ENCODE results near the gene AVEN.

Gene AVEN

DNA sequence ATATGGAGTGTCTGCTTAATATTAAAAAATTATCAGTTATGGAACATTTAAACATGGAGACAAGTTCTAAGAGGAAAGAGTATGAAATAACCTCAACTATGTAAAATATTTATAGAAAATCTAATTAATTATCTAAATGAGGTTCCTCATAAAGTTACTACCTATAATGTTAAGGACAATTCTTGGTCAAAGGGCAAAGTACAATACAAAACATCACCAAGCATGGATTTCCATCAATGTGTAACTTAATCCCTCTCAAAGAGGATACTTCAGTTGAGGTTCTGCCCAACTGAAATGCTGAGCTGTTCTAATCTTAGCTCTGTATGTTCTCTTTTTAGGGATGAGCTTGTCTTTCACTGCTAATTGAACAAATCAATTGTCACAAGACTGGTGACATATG is 126.7 kb downstream of the AVEN start:
- DNase-seq (ENCODE audit: low read depth) = no peak

DNA sequence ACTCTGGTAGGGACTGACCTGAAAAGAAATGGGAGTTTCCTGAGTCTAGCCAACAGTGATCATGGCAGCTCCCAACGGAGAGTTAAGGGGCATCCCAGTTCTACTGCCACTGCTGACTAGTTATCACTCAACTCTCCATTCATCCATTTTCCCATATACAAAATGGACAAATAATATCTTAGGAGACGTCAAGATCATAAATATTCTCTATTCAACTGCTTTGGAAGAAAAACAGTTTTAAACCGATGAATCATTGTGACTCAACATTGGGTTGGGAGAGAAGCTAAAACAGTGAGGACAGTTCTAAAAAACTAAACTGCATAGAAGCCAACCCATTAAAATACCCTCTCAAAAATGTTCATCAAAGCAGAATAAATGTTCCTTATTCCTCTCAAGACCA is 128.3 kb downstream of the AVEN start:
- no peak for DNase-seq (ENCODE audit: low read depth)

DNA sequence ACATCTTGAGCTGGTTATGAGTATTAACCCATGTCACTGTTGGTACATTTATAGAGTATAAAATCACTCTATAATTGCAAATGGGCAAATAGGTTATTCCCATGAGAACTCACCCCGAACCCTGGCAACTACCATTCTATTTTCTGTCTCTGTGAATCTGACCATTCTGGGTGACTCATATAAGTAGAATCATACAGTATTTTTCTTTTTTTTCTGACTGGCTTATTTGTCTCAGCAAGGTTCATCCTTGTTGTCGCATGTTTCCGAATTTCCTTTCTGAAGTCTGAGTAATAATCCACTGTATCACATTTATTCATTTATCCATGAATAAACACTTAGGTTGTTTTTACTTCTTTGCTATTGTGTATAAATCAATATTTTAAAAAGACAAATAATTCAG is 130.6 kb downstream of the AVEN start:
- DNase-seq (ENCODE audit: low read depth) = no peak

DNA sequence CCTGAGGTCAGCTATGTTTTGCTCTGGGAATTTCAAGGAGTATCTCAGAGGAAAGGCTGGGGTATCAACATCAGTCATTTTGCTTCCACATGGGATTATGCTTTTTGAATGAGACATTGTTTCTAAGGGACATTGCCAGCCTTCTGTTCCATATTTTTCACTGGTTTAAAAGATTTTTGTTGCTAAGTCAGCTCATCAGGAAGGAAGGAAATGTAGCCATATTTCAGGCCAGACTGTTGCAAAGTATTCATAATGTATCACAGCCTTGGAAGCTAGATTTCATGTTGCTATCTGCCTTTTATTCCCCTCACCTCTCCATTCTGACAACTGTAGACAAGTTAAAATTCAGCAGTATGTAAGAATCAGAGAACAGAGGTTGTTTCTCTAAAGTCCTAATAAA is 131.7 kb downstream of the AVEN start:
- DNase-seq (ENCODE audit: low read depth) = no peak

DNA sequence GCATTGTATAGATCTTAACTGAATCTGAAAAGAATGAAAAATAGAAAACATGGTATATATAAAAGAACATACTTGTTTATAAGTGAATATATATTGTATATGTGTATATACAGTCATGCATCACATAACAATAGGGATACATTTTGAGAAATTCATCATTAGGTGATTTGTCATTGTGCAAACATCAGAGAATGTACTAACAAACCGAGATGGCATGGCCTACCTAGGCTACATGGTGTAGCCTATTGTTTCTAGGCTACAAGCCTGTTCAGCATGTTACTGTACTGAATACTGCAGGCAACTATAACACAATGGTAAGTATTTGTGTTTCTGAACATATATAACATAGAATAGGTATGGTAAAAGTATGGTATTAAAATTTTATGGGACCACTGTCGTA is 135.3 kb downstream of the AVEN start:
- DNase-seq (ENCODE audit: low read depth) = no peak

DNA sequence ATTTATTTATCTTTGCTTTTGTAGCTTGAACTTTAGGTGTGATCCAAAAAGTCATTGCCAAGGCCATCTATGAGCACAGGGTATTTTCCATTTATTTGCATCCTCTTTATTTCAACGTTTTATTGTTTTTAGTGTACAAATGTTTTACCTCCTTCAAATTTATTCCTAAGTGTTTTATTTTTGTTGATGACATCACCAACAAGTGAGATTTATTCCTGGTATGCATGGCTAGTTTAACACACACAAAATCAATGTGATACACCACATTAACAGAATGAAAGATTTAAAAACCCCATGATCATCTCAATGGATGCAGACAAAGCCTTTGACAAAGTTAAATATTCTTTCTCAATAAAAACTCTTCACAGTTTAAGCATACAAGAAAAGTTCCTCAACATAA is 137.0 kb downstream of the AVEN start:
- DNase-seq (ENCODE audit: low read depth) = no peak

DNA sequence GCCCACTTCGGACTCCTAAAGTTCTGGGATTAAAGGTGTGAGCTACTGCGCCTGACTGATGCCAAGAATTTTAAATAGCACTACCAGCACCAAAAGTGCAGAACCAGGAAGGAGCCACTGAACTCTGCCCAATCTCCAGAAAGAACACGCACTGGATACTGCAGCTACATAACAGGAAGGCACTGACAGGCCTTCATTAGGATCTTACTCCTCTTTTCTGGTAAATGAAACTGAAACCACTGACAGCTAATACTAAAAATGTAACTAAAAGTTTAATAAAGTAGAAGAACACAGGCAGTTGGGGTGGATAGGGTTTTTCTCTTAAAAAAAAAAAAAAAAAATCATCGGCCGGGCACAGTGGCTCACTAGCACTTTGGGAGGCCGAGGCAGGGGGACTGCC is 144.8 kb downstream of the AVEN start:
- DNase-seq (ENCODE audit: low read depth) = no peak

DNA sequence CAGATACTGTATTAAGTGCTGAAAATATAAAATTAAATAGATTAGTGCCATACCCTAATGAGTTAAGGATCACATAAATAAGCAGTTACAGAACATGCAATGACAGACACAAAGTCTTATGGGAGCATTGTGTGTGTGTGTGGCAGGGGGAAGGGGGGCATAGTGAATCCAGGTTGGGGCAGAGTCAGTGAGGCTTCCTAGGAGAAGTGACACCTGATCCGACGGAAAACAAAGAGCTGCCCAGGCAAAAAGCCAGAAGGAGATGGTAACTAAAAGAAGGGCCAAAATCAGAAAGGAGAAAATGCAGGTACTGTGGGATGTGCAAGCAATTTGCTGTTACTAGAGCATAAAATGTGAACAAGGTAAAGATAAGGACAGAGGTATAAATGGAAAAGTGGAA is 150.8 kb downstream of the AVEN start:
- DNase-seq (ENCODE audit: low read depth) = no peak

DNA sequence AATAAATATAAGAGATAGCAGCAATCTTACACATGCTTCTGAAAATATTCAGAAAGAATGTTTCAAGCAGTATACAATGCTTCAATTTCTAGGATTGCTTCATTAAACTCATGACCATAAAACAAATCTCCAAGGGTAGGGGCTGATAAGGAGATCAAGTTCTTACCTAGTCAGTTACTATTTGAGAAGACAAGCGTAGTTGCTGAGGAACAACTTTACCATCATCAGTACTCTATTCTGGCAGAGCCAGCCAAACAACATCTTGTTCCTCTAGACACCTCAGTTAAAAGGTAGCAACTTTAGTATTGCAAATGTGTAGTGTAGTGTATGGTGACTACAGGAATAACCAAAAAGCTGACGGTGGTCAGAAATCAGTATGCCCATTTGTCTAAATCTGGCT is 156.1 kb downstream of the AVEN start:
- no peak for DNase-seq (ENCODE audit: low read depth)

DNA sequence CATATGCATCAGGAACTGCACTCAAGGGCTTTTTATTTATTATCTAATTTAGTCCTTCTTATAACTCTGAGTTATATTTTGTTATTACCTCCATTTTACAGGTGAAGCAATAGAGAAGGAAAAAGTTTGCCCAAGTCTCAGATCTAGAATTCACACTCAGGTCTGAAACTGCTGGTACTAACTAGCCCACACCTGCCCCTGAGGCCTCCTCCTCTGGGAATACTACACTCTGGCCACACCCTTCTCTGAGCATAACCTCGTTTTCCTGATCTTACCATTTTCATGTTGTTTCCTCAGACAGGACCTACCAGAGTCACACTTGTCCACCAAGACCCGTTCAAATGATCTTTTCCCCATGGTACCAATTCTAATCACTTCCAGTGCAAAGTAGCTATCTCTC is 164.8 kb downstream of the AVEN start:
- DNase-seq (ENCODE audit: low read depth) = no peak

DNA sequence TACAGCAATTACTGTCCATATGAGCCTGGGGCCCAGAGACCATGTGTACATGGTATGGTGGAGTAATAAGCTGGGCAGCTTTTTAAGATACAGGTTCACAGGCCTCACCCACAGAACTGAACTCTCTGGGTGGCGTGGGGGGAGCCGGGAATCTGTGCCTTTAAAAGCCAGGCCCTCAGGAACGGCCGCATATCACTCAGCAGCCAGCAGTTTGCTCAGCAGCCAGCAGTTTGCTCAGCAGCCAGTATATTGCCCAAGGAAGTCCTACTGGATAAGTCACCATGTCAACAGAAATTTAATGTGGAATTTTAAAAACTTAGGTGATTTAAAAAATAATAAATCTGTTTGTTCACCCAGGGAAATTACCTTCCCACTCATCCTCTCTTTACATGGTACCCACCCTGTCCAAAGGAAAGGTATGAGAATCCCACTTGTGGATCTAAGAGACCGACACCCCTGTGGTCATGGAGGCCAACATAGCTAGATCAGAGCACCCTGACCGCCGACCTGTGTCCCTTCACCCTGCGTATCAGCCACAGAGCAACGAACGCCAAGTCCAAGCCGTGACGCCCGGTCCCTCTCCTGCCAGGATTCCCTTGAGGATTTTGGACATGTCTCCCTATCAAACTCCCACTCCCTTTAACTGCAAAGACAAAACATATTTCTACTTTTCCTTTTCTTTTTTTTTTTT is 166.4 kb downstream of the AVEN start:
- no peak for DNase-seq (ENCODE audit: low read depth)

DNA sequence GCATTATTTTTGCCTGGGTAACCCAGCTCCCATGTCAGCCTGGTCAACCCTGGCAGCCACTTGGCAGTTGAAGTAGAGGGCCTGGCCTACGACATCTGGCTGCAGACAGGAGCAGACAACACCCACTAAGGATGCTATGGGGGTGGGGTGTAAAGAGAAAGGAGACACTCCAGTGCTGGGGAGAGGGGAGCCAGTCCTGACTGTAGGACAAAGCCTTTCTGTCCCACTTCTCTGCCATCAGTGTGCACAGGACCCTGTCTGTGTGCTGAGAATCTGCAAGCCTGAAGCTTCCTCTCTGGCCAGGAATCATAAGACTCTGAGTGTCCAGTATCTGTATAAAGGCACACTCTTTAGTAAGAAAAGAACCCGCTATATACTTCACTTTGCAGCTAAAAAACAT is 167.0 kb downstream of the AVEN start:
- no peak for DNase-seq (ENCODE audit: low read depth)

DNA sequence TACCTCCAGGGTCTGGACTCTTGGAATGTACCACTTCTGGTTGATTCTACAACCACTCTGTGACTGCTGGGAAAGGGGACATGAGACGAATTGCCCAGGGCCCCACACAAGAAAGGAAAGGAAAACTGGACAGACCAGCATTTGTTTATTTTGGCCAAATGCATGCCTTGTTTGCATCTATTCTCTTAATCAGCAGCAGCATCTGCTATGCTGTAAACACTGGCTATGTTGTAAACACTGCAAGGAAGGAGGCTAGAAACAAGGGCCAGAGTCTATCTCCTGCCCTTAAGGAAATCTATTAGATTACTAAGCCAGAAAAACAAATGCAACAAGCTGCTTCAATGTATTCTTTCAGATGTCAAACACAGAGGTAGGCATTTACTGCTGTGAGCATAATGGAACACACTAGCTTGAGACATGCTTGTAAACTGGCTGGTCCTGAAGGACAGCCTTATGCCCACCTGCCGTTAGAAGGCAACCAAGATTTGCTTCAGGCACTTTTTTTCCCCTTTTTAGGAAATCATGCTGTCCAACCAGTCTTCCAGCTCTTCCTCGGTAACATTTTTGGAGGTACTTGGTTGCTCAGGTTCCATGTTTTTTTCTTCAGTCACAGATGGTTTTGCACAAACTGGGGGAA is 172.8 kb downstream of the AVEN start:
- no peak for DNase-seq (ENCODE audit: low read depth)

DNA sequence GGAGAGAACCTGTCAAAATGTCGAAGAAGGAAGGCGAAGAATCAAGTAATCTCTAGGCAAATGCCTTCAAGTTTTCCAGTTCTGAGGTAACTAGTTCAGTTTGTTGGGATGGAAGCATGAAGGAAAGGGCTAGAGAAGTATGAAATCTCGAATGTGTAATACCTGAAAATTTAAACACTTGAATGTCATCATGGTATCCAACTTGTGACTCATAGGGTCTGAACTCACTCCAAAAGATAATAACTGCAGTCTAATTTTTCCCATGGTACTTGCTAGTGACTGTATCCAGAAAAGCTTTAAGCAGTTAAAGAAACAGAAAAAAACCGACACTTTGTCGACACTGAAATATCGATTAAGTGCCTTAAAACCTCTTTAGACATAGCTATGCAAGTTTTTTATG is 173.6 kb downstream of the AVEN start:
- no peak for DNase-seq (ENCODE audit: low read depth)

DNA sequence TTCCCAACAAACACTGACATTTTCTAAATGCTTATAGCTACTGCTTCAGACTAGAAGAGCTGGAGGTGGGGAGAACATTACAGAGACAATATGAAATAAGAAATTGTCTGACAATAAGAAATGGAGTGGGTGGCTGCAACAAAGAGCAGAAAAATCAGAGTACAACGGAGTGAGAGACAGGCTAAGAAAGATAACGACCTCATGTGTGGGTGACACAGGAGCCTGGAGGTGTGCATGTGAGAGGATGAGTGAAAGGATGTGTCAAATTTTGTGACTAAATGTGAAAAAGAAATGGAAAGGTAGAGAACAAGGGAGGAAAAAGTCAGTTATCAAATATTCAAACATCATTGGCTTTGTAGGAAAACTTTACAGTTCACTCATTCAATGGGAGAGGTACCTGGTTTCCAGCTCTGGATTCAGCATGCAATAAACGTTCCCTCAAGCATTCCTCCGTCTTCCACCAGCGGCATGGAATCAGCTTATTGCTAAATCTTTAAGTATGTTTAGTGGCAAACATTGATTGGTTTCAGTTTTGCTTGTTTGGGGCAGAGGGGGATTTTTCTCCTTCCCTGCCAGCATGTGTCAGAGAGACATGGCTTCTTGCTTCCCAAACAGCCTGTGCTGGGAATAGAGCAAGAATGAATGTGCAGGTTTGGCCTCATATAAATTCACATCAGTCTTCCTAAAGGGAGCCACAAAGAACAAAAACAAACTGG is 174.5 kb downstream of the AVEN start:
- no peak for DNase-seq (ENCODE audit: low read depth)

DNA sequence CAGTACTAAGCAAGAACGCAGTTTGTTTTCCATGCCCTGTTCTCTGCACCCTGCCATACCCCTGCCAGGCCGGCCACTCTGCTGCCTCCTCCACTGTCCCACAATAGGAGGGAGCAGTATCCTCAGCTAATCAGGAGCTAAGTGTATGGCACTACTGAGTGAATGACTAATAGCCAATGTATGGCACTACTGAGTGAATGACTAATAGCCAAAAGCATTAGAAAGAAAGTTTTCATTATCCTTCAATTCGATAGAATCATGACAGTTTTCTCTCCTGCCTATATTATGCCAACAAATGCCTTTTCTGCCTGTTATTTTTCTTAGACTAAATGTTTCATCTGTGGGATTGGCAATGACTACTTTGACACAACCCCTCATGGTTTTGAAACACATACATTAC is 178.2 kb downstream of the AVEN start:
- DNase-seq (ENCODE audit: low read depth) = no peak

DNA sequence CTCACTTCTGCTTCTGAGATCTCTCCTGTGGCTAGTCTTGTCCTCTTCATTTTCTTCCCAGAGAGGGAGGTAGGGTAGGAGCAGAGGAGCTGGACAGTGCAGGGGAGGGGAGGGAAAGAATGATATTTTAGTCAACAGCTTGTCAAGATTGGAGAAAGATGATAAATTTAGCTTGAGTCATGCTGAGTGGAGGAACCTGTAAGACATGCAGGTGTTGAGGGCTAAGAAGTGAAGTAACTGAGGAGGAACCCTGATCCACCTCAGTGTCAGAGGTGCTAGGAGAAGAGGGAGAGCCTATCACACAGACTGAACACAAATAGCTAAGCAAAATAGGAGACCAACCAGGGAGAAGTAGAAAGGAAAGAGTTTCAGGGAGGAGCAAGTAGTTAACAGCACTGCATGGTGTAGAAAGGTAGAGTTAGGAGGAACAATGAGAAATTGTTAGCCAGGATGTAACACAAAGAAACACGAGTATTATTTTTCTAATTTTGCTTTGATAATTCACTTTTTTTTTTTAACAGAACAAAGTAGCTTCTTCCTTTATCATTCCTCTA is 178.9 kb downstream of the AVEN start:
- DNase-seq (ENCODE audit: low read depth) = no peak

DNA sequence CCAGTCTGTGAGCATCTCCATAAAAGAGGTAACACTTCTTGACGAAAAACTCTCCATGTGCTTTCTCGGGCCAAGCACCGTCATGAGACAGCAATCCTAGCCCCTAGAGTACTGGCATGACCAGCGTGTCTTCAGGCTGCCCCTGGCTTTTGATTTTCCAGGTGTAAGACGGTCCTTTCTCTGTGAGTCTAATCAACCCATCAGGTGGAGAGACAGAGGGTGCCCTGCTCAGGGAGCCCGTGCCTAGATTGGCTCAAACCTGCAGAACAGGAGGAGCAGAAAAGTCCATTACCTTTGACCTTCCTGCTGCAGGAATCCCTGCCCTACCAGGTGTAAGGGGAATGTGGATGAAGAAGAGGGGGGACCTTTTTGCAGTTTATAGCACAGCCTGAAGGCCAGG is 180.2 kb downstream of the AVEN start:
- DNase-seq (ENCODE audit: low read depth) = no peak

DNA sequence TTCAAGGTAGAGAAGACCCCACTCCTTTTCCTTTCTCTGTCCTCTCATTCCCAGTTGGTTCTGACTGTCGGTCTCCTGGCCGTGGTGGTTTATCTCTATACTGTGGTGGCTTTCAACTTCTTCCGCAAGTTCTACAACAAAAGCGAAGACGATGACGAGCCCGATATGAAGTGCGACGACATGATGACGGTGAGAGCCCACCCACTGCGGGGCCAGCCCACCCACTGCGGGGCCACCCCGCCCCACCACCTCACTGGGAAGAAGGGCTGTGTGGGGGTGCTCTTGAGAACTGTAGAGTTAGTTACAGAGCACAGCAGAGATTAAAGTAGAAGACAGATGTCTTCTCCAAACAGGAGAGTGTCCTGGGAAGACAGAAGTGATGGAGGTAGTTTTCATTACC is 181.3 kb downstream of the AVEN start:
- no peak for DNase-seq (ENCODE audit: low read depth)

DNA sequence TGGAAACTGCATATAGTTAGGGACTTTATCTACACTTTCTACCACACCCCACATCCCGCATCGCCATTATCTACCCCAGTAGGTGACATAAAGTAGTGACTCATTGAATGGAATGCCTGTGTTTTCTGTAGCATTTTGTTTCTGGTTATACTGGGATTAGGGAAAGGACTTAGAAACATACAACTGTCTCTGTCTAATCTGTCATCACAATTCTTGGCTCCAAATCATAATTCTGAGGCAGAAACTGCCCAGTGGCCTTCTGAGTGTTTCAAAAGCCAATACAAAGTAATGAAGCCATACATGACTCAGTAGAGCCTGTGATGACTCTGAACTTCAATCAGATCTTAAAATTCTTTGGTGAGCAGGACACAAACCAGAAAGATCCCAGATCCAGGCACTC is 186.4 kb downstream of the AVEN start:
- DNase-seq (ENCODE audit: low read depth) = no peak

DNA sequence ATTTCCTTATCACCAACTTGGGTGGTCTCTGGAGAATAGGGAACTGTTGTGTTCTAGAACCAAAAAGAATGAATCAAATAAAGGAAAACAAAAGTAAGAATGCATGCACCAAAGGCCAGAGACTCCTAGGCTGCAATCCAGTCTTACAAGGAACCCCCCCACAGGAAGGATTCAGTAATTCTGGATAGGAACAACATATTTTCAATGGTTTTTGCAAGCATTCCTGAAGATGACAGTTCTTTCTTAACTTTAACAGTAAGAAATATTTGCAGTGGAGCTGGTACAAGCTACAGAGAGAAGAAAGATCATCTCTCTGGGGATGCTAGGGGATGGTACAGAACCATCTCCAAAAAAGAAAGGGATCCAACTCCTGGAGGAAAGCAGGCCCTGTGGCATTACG is 186.9 kb downstream of the AVEN start:
- no peak for DNase-seq (ENCODE audit: low read depth)

DNA sequence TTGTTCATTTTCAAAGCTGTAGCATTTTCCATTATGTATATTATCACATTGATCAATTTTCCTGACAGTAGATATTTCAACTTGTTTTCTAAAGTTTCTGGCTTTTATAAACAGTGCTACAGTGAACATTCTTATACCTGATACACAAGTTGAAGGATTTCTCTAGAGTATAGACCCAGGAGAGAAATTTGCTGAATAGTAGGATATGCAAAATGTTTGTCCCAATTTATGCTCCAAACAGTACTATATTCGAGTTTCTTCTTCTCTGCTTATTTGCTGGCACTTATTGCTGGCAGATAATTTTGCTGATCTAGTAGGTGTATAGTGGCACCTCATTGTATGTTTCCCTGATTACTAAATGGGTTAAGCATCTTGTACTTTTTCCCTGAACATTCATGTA is 187.9 kb downstream of the AVEN start:
- no peak for DNase-seq (ENCODE audit: low read depth)

DNA sequence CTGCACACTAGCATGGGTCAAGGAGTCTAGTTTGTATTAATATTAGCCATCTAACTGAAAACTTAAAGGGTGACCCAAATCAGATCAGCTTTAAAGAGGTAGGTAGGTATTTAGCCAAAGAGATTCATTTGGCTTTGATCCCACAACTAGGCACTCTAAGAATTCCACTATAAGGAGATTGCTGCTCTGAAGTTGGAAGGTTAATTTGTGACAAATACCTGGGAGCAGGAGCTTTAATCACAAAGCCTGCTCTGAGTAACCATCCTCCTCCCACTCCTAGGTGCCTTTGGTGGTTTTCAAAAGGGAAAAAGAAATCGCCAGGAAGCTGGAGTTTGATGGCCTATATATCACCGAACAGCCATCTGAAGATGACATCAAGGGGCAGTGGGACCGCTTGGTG is 191.0 kb downstream of the AVEN start:
- DNase-seq (ENCODE audit: low read depth) = no peak

Data from activated gamma-delta T cell treated with anti-CD3 and anti-CD28 coated beads, Interleukin-2, amount 50 U/mL, for 16 hours (primary cell).